Neural progenitor cell (in vitro differentiated cells): ENCODE results near the gene SUSD3.

Experiments
- CTCF ChIP-seq: fragments of 200-600 bp; sonication (generic); IDR thresholded peaks from 2 replicates; pipeline ENCODE4 v1.5.1; 2017; ENCODE audit warnings: antibody characterized with exemption, mild to moderate bottlenecking
- EZH2 ChIP-seq: fragments of 200-600 bp; sonication (generic); IDR thresholded peaks from 2 replicates; pipeline ENCODE4 v1.6.1; 2017; ENCODE audit warnings: antibody characterized with exemption, mild to moderate bottlenecking, moderate library complexity

DNA sequence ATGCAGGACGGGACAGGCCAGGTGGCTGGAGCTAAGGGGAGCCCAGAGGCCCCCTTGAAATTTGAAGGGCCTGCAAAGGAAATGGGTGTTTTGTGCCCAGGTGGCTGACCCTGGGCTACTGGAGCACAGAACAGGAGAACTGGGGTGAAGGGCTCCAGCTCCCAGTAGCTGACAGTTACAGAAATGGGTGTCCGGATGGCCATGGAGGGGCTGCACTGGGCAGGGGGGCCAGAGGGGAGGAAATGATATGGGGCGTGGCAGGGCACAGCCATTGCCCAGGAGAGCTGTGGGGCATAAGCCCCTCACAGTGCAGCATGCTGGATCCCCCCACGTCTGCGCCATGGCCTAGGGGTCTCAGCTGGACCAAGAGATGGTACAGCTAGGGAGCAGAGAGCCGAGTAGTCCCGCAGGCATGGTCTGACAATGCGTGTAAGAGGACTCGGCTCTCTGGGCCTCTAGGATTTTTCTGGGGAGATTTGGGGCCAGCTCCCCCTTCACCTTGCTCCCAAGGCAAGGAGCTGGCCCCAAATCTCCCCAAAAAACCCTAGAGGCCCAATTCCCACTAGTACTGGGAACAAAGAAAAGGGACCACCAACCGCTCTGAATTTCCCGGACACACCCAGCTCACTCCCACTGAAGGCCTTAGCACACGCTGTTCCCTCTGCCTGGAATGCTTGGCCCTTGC lies 29.6 kb downstream of the SUSD3 start:
- TF ChIP-seq CTCF (no peak), EZH2 (no peak)
